Endothelial cell (in vitro differentiated cells): ENCODE measurements around the gene KCNMA1. TPM values are rescaled to one million over a fixed set of nuclear protein-coding genes. Genes with fewer than 3 reads are reported as not detected.

Experiments used
- DNase-seq: peaks from one replicate; pipeline ENCODE4 v3.0.0; 2021; ENCODE audit warnings: low spot score
- H3K27ac Mint-ChIP-seq: one replicate; pipeline ENCODE4 v1.8.0; 2021; ENCODE audit warnings: mixed read lengths, inconsistent platforms; ENCODE audit not compliant: unreplicated experiment
- H3K27me3 Mint-ChIP-seq: one replicate; pipeline ENCODE4 v1.8.0; 2021; ENCODE audit warnings: mild to moderate bottlenecking, moderate library complexity, mixed read lengths, inconsistent platforms; ENCODE audit not compliant: unreplicated experiment
- H3K36me3 Mint-ChIP-seq: one replicate; pipeline ENCODE4 v1.8.0; 2021; ENCODE audit warnings: mild to moderate bottlenecking, low read depth, mixed read lengths, inconsistent platforms; ENCODE audit not compliant: unreplicated experiment
- H3K4me1 Mint-ChIP-seq: one replicate; pipeline ENCODE4 v1.8.0; 2021; ENCODE audit warnings: mild to moderate bottlenecking, mixed read lengths, inconsistent platforms; ENCODE audit not compliant: unreplicated experiment
- H3K4me3 Mint-ChIP-seq: one replicate; pipeline ENCODE4 v1.8.0; 2021; ENCODE audit warnings: mild to moderate bottlenecking, mixed read lengths, inconsistent platforms; ENCODE audit not compliant: unreplicated experiment
- H3K9me3 Mint-ChIP-seq: one replicate; pipeline ENCODE4 v1.8.0; 2021; ENCODE audit warnings: mixed read lengths, inconsistent platforms; ENCODE audit not compliant: unreplicated experiment
- total RNA-seq: library from RNA; stranded (reverse); fragmentation: NEBNext Ultra II Directional; extraction: Animal tissue kit (Norgen Biotek cat#: 25700); gene quantifications from one replicate; pipeline ENCODE4 v1.2.1, GENCODE V29; 2021; ENCODE audit not compliant: unreplicated experiment
- TF ChIP-seq, protein P1 (sequence below): fragments of 200-600 bp; sonication (generic); IDR thresholded peaks from one replicate; pipeline ENCODE4 v1.5.0; 2021; ENCODE audit warnings: antibody characterized with exemption; ENCODE audit not compliant: unreplicated experiment

KCNMA1 gene
- total RNA-seq, 1 donor from 2014 or later = 5.1 TPM

DNA sequence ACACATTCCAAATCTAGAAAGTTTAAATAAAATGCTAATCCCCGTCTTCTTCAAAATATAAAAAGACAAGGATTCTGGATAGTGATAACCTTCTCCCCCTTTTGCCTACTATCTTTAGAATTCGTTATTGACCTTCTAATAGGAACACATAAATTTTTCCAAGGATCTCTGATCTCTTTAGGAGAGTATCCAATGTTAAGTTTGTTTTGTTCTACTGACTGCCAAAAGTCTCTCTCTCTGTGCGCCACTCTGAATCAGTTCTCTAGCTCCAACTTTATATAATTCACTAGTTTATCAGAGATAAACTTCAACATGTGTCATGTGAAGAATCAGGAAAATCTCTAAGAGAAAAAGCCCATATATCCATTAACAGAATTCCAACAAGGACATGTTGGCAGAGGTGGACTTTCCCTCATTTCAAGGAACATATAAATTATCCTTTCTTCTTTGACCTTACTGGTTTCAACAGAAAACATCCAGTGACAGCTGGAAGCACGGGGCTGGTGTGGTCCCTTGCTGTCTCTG is 615.6 kb downstream of the KCNMA1 start:
- Mint-ChIP-seq H3K27me3 (no peaks in the 10 kb centered on the region), H3K27ac (no peak overlapping the region), H3K36me3 (no peaks in the 10 kb centered on the region), H3K9me3 (no peaks in the 10 kb centered on the region), H3K4me1 (no peaks in the 10 kb centered on the region), H3K4me3 (no peak overlapping the region)
- TF ChIP-seq, protein P1, sequence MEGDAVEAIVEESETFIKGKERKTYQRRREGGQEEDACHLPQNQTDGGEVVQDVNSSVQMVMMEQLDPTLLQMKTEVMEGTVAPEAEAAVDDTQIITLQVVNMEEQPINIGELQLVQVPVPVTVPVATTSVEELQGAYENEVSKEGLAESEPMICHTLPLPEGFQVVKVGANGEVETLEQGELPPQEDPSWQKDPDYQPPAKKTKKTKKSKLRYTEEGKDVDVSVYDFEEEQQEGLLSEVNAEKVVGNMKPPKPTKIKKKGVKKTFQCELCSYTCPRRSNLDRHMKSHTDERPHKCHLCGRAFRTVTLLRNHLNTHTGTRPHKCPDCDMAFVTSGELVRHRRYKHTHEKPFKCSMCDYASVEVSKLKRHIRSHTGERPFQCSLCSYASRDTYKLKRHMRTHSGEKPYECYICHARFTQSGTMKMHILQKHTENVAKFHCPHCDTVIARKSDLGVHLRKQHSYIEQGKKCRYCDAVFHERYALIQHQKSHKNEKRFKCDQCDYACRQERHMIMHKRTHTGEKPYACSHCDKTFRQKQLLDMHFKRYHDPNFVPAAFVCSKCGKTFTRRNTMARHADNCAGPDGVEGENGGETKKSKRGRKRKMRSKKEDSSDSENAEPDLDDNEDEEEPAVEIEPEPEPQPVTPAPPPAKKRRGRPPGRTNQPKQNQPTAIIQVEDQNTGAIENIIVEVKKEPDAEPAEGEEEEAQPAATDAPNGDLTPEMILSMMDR = no peak
- DNase-seq = no peak

DNA sequence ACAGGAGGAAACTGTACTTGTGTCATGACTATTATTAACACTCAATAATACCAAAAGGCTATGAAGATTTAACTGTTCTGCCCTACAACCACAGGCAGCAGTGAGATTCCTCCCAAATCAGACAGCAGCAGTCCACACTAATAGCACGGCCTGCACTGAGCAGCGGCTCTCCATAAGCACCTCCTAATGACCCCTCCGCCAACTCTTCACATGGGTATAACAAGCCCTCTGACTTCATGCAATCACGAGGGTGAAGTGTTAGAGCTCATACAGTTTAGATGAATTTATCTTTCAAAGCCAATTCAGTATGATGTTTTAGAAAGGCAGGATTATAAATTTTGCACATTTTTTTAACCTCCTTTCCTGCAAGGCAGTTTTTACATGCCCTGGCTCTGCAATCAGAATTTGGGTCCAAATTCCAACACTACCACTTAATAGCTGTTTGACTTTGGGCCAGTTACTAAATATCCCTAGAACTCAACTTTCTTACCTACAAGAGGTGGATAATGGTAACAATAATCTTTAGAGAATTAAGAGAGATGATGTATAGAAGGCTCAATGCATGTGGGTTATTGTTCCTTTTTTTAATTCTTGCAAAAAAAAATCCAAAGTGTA is 617.1 kb downstream of the KCNMA1 start:
- no peak overlapping the region for H3K4me3 Mint-ChIP-seq
- no peak for DNase-seq
- H3K27ac Mint-ChIP-seq = no peak overlapping the region
- TF ChIP-seq, protein P1 = no peak
- H3K9me3 Mint-ChIP-seq = no peaks in the 10 kb centered on the region
- H3K36me3 Mint-ChIP-seq = no peaks in the 10 kb centered on the region
- H3K27me3 Mint-ChIP-seq = no peaks in the 10 kb centered on the region
- H3K4me1 Mint-ChIP-seq = no peaks in the 10 kb centered on the region

DNA sequence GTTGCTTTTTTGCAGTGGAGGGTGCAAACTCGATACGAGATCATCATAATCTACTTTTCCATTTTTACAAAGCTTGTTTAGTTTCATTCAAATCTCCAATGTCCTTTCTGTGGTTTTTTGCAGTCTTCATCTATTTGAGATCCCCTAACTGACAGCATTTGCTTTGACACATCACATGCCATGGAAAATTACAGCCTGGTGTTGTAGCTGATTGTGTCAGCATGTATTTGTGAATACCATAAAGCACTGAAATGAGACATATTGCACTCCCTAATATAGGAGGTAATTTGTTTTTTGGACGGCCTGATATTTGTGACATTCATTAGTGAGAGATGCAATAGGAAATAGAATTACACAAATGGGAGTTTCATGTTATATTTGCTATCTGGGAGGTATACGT is 620.8 kb downstream of the KCNMA1 start:
- Mint-ChIP-seq H3K36me3 (no peaks in the 10 kb centered on the region), H3K9me3 (no peaks in the 10 kb centered on the region), H3K27ac (no peak overlapping the region), H3K4me3 (no peak overlapping the region), H3K27me3 (no peaks in the 10 kb centered on the region), H3K4me1 (no peaks in the 10 kb centered on the region)
- TF ChIP-seq, protein P1 = no peak
- no peak for DNase-seq

DNA sequence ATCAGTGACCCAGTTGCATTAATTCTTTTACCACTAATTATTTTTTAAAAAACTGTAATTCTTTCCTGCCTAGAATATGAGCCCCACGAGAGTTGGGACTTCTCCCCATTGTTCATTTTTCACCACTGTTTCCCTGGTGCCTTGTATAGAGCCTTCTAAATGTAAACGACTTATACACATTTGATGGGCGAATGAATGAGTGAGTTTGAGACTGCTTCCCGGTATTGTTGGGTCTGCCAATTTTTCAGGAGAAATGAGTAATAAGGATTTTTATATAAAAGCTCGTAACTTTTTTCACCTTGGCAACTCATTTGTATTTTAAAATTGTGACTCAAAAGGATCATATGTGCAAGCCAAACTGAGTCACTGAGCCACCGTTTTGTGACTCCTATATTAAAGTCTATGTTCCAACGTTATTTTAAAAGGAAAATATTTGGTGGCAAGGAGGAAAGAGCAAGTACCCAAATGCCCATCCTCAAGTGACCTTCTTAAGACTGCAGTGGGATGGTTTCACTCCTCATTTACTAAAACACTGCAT is 621.3 kb downstream of the KCNMA1 start:
- Mint-ChIP-seq H3K4me3 (no peak overlapping the region), H3K9me3 (no peaks in the 10 kb centered on the region), H3K36me3 (no peaks in the 10 kb centered on the region), H3K27ac (no peak overlapping the region), H3K4me1 (no peaks in the 10 kb centered on the region), H3K27me3 (no peaks in the 10 kb centered on the region)
- TF ChIP-seq, protein P1 = no peak
- no peak for DNase-seq

DNA sequence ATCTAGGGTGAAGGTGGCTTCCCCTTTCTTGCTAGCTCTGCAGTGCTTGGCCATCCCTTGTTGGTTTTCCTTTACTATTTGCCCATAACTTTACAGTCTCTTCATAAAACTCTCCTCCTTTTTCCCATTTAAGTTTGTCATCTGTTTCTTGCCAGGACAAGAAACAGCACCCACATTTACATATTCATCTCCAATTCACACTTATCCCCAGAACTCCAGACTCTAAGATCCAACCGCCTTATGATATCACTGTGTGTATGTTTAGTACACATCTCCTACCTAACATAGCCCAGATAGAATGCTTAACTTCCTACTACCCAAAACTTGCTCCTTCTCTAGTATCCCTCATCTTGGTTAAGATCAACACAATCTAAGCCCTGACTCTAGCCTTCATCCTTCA is 622.2 kb downstream of the KCNMA1 start:
- Mint-ChIP-seq H3K27me3 (no peaks in the 10 kb centered on the region), H3K9me3 (no peaks in the 10 kb centered on the region), H3K36me3 (no peaks in the 10 kb centered on the region), H3K27ac (no peak overlapping the region), H3K4me3 (no peak overlapping the region), H3K4me1 (no peaks in the 10 kb centered on the region)
- TF ChIP-seq, protein P1 = no peak
- DNase-seq = no peak
